Activated CD8-positive, alpha-beta T cell treated with anti-CD3 and anti-CD28 coated beads for 36 hours (primary cell): Measurements from ENCODE around the gene INTS6. TPM values are rescaled to one million over a fixed set of nuclear protein-coding genes. Genes with fewer than 3 reads are reported as not detected.

ENCODE experiments used
- ATAC-seq: fragments of 200-7000 bp; cut with Tn5 transposase; one replicate; pipeline ENCODE4 v1.10.0; 2021; ENCODE audit warnings: mild to moderate bottlenecking, moderate library complexity
- CTCF ChIA-PET: fragments of 350-600 bp; sonication (Branson Sonifier 250); formaldehyde crosslinking; loops from one replicate; lab custom pipeline; 2021; ENCODE audit warnings: antibody characterized with exemption; lab: Charles Lee
- POLR2A ChIA-PET: fragments of 350-600 bp; sonication (Branson Sonifier 250); formaldehyde crosslinking; loops from one replicate; lab custom pipeline; 2021; ENCODE audit warnings: antibody characterized with exemption; lab: Charles Lee
- DNase-seq: peaks from one replicate; pipeline ENCODE4 v3.0.0-alpha.2; 2020
- H3K27ac Mint-ChIP-seq: one replicate; pipeline ENCODE4 v1.8.0; 2021; ENCODE audit warnings: mild to moderate bottlenecking, mixed read lengths
- H3K27me3 Mint-ChIP-seq: one replicate; pipeline ENCODE4 v1.8.0; 2021; ENCODE audit warnings: mixed read lengths
- H3K36me3 Mint-ChIP-seq: one replicate; pipeline ENCODE4 v1.8.0; 2021; ENCODE audit warnings: low read depth, mixed read lengths
- H3K4me1 Mint-ChIP-seq: one replicate; pipeline ENCODE4 v1.8.0; 2021; ENCODE audit warnings: low read depth, mixed read lengths
- H3K4me3 Mint-ChIP-seq: one replicate; pipeline ENCODE4 v1.8.0; 2021; ENCODE audit warnings: mild to moderate bottlenecking, moderate library complexity, mixed read lengths
- H3K9me3 Mint-ChIP-seq: one replicate; pipeline ENCODE4 v1.8.0; 2021; ENCODE audit warnings: mixed read lengths
- CTCF ChIP-seq: fragments of 200-600 bp; IDR thresholded peaks from one replicate; pipeline ENCODE4 v1.8.0; 2022; ENCODE audit warnings: antibody characterized with exemption, mild to moderate bottlenecking
- intact Hi-C: fragments of 100-400 bp; cut with micrococcal nuclease; formaldehyde crosslinking; loops from one replicate; pipeline ENCODE4 v1.10.0; 2022
- total RNA-seq, 2 experiments: library from RNA; stranded (reverse); gene quantifications; one replicate each; pipeline ENCODE4 v1.2.3, GENCODE V29; 2021

INTS6 gene
- total RNA-seq, 2 experiments from 2014 or later: 52.4 to 54.5 TPM

GRCh38 chr13:51444922-51445321 is 7.9 kb downstream of the INTS6 start:
- intact Hi-C loops: no loop called here
- no peaks in the 10 kb centered on the region for H3K27me3 Mint-ChIP-seq
- H3K36me3 Mint-ChIP-seq: peaks cover 30% of the 10 kb centered on the region
- H3K4me3 Mint-ChIP-seq: no peak overlapping the region
- TF ChIP-seq CTCF: peak; percentile 33
- H3K4me1 Mint-ChIP-seq: peaks cover 16% of the 10 kb centered on the region
- H3K9me3 Mint-ChIP-seq: no peaks in the 10 kb centered on the region
- ChIA-PET POLR2A (no interaction called here), CTCF (interaction anchor here (0.7 to 4.8 kb wide), 4 partner anchors 11 to 371 kb away, joined by 3 to 29 read pairs (median 4); no protein-coding TSS in a partner anchor)
- ATAC-seq (no peak), DNase-seq (no peak)
- no peak overlapping the region for H3K27ac Mint-ChIP-seq

DNA sequence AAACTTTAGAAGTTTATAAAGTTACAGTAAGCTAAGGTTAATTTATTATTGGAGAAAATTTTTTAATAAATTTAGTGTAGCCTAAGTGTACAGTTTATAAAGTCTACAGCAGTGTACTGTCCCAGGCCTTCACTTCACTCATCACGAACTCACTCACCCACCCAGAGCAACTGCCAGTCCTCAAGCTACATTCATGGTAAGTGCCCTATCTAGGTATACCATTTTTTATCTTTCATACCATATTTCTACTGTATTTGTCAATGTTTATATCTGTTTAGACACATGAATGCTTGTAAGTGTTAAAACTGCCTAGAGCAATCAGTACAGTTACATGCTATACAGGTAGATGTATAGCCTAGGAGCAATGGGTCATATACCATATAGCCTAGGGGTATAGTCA is 12.5 kb downstream of the INTS6 start:
- no peak for ATAC-seq
- no peak overlapping the region for H3K4me3 Mint-ChIP-seq
- no peaks in the 10 kb centered on the region for H3K9me3 Mint-ChIP-seq

DNA sequence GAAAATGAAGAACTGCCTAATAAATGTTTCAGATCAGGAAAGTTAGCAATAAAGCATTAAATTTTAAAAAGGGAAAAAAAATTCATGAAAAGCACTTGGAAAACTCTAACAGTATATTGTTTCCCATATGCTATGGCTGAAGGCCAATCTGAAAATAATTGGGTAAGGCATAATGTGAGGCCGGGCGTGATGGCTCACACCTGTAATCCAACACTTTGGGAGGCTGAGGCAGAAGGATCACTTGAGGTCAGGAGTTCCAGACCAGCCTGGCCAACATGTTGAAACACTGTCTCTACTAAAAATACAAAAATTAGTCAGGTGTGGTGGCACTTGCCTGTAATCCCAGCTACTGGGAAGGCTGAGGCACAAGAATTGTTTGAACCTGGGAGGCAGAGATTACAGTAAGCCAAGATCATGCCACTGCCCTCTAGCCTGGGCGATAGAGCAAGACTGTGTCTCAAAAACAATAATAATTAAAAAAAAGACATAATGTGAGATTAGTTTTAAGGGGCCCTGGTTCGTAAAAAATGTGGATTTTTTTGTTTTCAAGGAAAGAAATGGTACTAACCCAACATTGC is 15.2 kb downstream of the INTS6 start:
- peaks cover 14% of the 10 kb centered on the region for H3K4me1 Mint-ChIP-seq
- ATAC-seq: no peak
- peaks cover 17% of the 10 kb centered on the region for H3K36me3 Mint-ChIP-seq
- no peak overlapping the region for H3K4me3 Mint-ChIP-seq
- H3K9me3 Mint-ChIP-seq: no peaks in the 10 kb centered on the region
- ChIA-PET CTCF (no interaction called here), POLR2A (no interaction called here)
- no peak for DNase-seq
- H3K27ac Mint-ChIP-seq: no peak overlapping the region
- TF ChIP-seq CTCF: no peak
- intact Hi-C loops: loop anchor here (5.0 kb wide), 1 partner anchor 365 kb away; the partner anchor contains the start of gene DHRS12
- no peaks in the 10 kb centered on the region for H3K27me3 Mint-ChIP-seq

More for the DNA sequence above, 12.5 kb downstream of the INTS6 start:
- no peak overlapping the region for H3K27ac Mint-ChIP-seq
- H3K4me1 Mint-ChIP-seq: peaks cover 14% of the 10 kb centered on the region
- ChIA-PET CTCF (interaction anchor here (0.9 to 1.6 kb wide), 2 partner anchors 324 to 357 kb away, joined by 3 read pairs; no protein-coding TSS in a partner anchor), POLR2A (interaction anchor here (0.9 to 1.4 kb wide), 3 partner anchors 11 to 144 kb away, joined by 3 read pairs; partner anchors contain the start of genes INTS6 and WDFY2)
- H3K36me3 Mint-ChIP-seq: peaks cover 17% of the 10 kb centered on the region
- TF ChIP-seq CTCF: no peak
- DNase-seq: no peak
- H3K27me3 Mint-ChIP-seq: no peaks in the 10 kb centered on the region
- intact Hi-C loops: no loop called here

DNA sequence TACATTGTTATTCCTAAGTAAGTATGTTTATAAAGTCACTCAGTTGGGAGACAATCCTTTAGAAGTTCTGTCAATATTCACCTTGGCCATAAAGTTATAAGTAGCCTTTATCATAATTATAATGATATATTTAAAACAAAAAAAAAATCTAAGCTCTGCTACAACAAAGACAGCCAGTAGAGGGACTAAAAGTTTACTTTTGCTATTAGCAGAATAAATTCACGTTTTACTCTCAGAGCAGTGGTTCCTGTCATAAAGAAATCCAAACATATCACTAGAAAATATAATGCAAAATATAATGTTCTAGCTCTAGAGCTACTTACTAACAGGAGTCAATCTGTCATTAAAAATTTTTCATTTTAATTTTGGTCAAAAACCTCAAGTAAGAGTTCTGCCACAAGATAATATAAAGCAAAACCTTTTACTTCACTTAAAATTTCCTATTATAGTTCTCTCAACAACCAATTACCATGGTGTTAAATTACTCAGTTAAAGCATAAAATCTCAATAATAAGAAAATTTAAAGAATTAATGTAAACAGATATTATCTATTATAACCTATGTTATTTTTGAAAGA is 17.7 kb downstream of the INTS6 start:
- DNase-seq: no peak
- TF ChIP-seq CTCF: peak; percentile 68
- no peak overlapping the region for H3K4me3 Mint-ChIP-seq
- intact Hi-C loops: loop anchor here (5.0 kb wide), 1 partner anchor 367 kb away; the partner anchor contains the start of gene DHRS12
- no peaks in the 10 kb centered on the region for H3K9me3 Mint-ChIP-seq
- H3K36me3 Mint-ChIP-seq: peaks cover 15% of the 10 kb centered on the region
- H3K4me1 Mint-ChIP-seq: peaks cover 19% of the 10 kb centered on the region
- H3K27me3 Mint-ChIP-seq: no peaks in the 10 kb centered on the region
- ChIA-PET POLR2A (interaction anchor here (1.2 kb wide), 1 partner anchor 16 kb away, joined by 4 read pairs; no protein-coding TSS in a partner anchor), CTCF (interaction anchor here (0.7 to 5.4 kb wide), 14 partner anchors 8 to 397 kb away, joined by 3 to 37 read pairs (median 4); no protein-coding TSS in a partner anchor)
- H3K27ac Mint-ChIP-seq: no peak overlapping the region
- ATAC-seq: no peak

- Mint-ChIP-seq H3K4me3 (no peak overlapping the region), H3K27ac (no peak overlapping the region), H3K36me3 (peaks cover 24% of the 10 kb centered on the region), H3K27me3 (no peaks in the 10 kb centered on the region), H3K4me1 (peaks cover 24% of the 10 kb centered on the region), H3K9me3 (no peaks in the 10 kb centered on the region)
- no peak for ATAC-seq
- ChIA-PET CTCF (interaction anchor here (1.6 to 5.4 kb wide), 2 partner anchors 363 to 365 kb away, joined by 3 to 37 read pairs; no protein-coding TSS in a partner anchor), POLR2A (interaction anchor here (1.5 kb wide), 1 partner anchor 20 kb away, joined by 6 read pairs; the partner anchor contains the start of gene INTS6)
- intact Hi-C loops: no loop called here
- DNase-seq: no peak
- no peak for TF ChIP-seq CTCF
These were observed 20.3 kb downstream of the INTS6 start for GRCh38 chr13:51432576-51432975.
